OCI-LY1 (cell line): ENCODE data around the gene FAM9B.

ENCODE experiments used
- EZH2 ChIP-seq: fragments of 200-600 bp; sonication (generic), shearing (Covaris generic); IDR thresholded peaks from 2 replicates; pipeline ENCODE4 v1.8.0; 2017; ENCODE audit warnings: borderline replicate concordance, mixed run types, mild to moderate bottlenecking, antibody characterized with exemption, low read length, moderate library complexity, mixed read lengths
- TF ChIP-seq, protein P1 (sequence below): fragments of 200-600 bp; sonication (generic), shearing (Covaris generic); IDR thresholded peaks from 2 replicates; pipeline ENCODE4 v1.5.1; 2017; ENCODE audit warnings: mild to moderate bottlenecking, antibody characterized with exemption, low read length, moderate library complexity, mixed read lengths

DNA sequence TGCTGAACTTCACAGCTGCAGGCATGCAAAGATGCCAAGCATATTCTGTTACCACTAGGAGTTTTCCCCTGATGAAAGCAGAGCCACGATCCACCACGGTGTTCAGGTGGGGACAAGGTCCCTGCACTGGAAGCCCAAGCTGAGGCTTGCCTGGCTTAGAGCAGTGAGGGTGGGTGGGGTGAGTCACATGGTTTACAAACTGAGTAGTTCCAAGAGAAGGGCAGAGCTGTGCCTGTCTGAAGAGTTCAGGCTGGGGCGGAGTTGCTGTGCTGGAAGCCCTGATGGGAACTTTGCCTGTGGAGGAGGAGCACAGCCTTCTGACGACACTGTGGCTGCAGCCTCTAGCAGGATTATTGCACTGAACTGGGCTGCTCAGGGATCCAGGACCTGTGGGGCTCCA is 45.5 kb downstream of the FAM9B start:
- TF ChIP-seq, protein P1, sequence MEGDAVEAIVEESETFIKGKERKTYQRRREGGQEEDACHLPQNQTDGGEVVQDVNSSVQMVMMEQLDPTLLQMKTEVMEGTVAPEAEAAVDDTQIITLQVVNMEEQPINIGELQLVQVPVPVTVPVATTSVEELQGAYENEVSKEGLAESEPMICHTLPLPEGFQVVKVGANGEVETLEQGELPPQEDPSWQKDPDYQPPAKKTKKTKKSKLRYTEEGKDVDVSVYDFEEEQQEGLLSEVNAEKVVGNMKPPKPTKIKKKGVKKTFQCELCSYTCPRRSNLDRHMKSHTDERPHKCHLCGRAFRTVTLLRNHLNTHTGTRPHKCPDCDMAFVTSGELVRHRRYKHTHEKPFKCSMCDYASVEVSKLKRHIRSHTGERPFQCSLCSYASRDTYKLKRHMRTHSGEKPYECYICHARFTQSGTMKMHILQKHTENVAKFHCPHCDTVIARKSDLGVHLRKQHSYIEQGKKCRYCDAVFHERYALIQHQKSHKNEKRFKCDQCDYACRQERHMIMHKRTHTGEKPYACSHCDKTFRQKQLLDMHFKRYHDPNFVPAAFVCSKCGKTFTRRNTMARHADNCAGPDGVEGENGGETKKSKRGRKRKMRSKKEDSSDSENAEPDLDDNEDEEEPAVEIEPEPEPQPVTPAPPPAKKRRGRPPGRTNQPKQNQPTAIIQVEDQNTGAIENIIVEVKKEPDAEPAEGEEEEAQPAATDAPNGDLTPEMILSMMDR, result no peak
- no peak for TF ChIP-seq EZH2
